AG04449 (cell line): ENCODE results near the gene SLC25A24.
"Not testable (repeated sequence)": the region's sequence is repeated elsewhere in the genome, so short reads cannot be mapped to it uniquely, and the experiment has no call there.

Source experiments
- CTCF ChIA-PET: fragments of 350-600 bp; formaldehyde crosslinking; extraction: SDS; loops from one replicate; lab custom pipeline; 2021; ENCODE audit warnings: antibody characterized with exemption; lab: Yijun Ruan, JAX
- POLR2A ChIA-PET: fragments of 400-600, 350-600 bp; formaldehyde crosslinking; extraction: SDS; loops from one replicate; lab custom pipeline; 2020; ENCODE audit warnings: antibody characterized with exemption, inconsistent platforms; lab: Yijun Ruan, JAX
- DNase-seq: peaks from one replicate; pipeline ENCODE4 v3.0.0-alpha.2; 2010; ENCODE audit warnings: low read depth, low spot score
- H3K4me3 ChIP-seq: 2 replicates; pipeline ENCODE4 v1.5.1; 2011; ENCODE audit warnings: low read depth, mild to moderate bottlenecking, control low read depth, low read length
- TF ChIP-seq, protein P1 (sequence below): IDR thresholded peaks from one replicate; pipeline ENCODE4 v1.5.1; 2011; ENCODE audit warnings: mild to moderate bottlenecking, moderate library complexity, low read length, control low read depth, inconsistent platforms; ENCODE audit not compliant: insufficient read depth; ENCODE audit errors: missing control alignments

SLC25A24 gene

DNA sequence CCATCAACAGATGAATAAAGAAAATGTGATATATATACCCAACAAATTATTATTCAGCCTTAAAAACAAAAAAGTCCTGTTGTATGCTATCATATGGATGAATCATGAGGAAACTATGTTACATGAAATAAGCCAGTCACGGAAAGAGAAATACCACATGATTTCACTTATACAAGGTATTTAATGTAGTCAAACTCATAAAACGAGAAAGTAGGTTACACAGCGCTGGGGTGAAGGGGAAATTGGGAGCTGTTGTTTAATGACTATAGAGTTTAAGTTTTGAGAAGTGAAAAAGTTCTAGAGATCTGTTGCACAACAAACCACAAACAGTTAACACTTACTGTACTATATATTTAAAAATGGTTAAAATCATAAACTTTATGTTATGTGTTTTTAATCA lies 58.5 kb downstream of the SLC25A24 start:
- TF ChIP-seq, protein P1, sequence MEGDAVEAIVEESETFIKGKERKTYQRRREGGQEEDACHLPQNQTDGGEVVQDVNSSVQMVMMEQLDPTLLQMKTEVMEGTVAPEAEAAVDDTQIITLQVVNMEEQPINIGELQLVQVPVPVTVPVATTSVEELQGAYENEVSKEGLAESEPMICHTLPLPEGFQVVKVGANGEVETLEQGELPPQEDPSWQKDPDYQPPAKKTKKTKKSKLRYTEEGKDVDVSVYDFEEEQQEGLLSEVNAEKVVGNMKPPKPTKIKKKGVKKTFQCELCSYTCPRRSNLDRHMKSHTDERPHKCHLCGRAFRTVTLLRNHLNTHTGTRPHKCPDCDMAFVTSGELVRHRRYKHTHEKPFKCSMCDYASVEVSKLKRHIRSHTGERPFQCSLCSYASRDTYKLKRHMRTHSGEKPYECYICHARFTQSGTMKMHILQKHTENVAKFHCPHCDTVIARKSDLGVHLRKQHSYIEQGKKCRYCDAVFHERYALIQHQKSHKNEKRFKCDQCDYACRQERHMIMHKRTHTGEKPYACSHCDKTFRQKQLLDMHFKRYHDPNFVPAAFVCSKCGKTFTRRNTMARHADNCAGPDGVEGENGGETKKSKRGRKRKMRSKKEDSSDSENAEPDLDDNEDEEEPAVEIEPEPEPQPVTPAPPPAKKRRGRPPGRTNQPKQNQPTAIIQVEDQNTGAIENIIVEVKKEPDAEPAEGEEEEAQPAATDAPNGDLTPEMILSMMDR = no peak
- no peak overlapping the region for H3K4me3 ChIP-seq
- CTCF ChIA-PET = interaction anchor here (0.7 to 2.1 kb wide), 2 partner anchors 17 to 359 kb away, joined by 3 to 14 read pairs; no protein-coding TSS in a partner anchor
- POLR2A ChIA-PET = no interaction called here
- no peak for DNase-seq

DNA sequence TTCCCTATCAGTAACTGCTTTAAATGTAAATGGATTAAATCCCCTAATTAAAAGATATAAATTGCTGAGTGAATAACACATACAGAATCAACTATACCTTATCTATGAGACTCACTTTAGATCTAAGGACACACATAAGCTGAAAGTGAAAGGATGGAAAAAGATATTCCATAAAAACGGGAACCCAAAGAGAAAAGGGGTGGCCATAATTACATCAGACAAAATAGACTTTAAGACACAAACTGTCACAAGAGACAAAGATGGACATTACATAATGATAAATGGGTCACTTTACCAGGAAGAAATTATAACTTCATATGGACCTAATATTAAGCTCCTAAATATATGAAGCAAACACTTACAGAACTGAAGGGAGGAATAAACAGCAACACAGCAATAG lies 59.2 kb downstream of the SLC25A24 start:
- H3K4me3 ChIP-seq = no peak overlapping the region
- ChIA-PET POLR2A (no interaction called here), CTCF (interaction anchor here (0.7 to 2.1 kb wide), 2 partner anchors 16 to 359 kb away, joined by 3 to 14 read pairs; no protein-coding TSS in a partner anchor)
- DNase-seq = no peak
- TF ChIP-seq, protein P1 = no peak

DNA sequence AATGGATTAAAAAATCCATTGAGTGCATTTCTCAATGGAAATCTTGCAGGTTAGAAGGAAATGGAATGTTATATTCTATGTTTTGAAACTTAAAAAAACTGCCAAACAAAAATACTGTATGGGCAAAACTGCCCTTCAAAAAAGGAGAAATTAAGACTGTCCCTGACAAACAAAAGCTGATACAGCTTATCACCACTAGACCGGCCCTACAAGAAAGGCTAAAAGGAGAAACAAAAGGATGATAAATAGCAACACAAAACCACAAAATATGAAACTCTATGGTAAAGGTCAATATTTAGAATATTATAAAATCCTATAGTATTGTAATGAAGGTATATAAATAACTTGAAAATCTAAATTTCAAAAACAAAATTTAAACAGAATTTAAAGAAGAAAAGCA lies 60.0 kb downstream of the SLC25A24 start:
- CTCF ChIA-PET = interaction anchor here (1.3 to 2.6 kb wide), 3 partner anchors 13 to 359 kb away, joined by 4 to 14 read pairs (median 9); no protein-coding TSS in a partner anchor
- POLR2A ChIA-PET = no interaction called here
- no peak overlapping the region for H3K4me3 ChIP-seq
- no peak for DNase-seq
- TF ChIP-seq, protein P1 = no peak

DNA sequence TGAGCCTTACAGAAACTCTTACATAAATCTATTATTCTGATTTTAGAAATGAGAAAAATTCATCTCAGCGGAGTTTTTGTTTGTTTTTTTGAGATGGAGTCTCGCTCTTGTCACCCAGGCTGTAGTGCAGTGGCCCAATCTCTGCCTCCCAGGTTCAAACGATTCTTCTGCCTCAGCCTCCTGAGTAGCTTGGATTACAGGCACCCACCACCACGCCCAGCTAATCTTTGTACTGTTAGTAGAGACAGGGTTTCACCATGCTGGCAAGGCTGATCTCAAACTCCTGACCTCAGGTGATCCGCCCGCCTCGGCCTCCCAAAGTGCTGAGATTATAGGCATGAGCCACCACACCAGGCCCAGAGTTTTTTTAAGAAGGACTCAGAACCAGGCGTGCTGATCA lies 60.6 kb downstream of the SLC25A24 start:
- CTCF ChIA-PET = interaction anchor here (1.3 to 2.6 kb wide), 3 partner anchors 13 to 358 kb away, joined by 4 to 14 read pairs (median 9); no protein-coding TSS in a partner anchor
- POLR2A ChIA-PET, H3K4me3 ChIP-seq, DNase-seq: not testable (repeated sequence)

DNA sequence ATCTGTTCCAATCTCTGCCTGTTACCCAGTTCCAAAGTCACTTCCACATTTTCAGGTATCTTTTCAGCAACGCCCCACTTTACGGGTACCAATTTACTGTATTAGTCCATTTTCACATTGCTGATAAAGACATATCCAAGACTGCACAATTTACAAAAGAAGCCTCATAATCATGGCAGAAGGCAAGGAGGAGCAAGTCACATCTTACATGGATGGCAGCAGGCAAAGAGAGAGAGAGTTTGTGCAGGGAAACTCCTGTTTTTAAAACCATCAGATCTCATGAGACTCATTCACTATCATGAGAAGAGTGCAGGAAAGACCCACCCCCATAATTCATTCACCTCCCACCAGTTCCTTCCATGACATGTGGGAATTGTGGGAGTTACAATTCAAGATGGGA lies 67.0 kb downstream of the SLC25A24 start:
- POLR2A ChIA-PET, H3K4me3 ChIP-seq, DNase-seq: not testable (repeated sequence)
- CTCF ChIA-PET = interaction anchor here (0.9 to 1.2 kb wide), 2 partner anchors 351 kb away, joined by 4 to 5 read pairs; no protein-coding TSS in a partner anchor

DNA sequence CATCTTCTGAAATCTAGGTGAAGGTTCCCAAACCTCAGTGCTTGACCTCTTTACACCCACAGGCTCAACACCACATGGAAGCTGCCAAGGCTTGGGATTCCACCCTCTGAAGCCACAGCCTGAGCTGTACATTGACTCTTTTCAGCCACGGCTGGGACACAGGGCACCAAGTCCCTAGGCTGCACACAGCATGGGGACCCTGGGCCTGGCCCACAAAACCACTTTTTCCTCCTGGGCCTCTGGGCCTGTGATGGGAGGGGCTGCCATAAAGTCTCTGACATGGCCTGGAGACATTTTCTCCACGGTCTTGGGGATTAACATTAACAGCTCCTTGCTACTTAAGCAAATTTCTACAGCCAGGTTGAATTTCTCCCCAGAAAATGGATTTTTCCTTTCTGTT lies 67.8 kb downstream of the SLC25A24 start:
- POLR2A ChIA-PET, DNase-seq, H3K4me3 ChIP-seq: not testable (repeated sequence)
- CTCF ChIA-PET = interaction anchor here (1.2 kb wide), 1 partner anchor 350 kb away, joined by 4 read pairs; no protein-coding TSS in a partner anchor

DNA sequence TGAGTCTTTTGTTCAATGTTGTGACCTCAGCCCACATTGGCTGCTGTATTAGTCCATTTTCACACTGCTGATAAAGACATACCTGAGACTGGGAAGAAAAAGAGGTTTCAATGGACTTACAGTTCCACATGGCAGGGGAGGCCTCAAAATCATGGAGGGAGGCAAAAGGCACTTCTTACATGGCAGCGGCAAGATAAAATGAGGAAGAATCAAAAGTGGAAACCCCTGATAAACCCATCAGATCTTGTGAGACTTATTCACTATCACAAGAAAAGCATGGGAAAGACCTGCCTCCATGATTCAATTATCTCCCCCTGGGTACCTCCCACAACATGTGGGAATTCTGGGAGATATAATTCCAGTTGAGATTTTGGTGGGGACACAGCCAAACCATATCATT lies 68.9 kb downstream of the SLC25A24 start:
- POLR2A ChIA-PET, H3K4me3 ChIP-seq, DNase-seq: not testable (repeated sequence)
- CTCF ChIA-PET = interaction anchor here (0.5 to 0.9 kb wide), 2 partner anchors 10 to 350 kb away, joined by 3 read pairs; no protein-coding TSS in a partner anchor

DNA sequence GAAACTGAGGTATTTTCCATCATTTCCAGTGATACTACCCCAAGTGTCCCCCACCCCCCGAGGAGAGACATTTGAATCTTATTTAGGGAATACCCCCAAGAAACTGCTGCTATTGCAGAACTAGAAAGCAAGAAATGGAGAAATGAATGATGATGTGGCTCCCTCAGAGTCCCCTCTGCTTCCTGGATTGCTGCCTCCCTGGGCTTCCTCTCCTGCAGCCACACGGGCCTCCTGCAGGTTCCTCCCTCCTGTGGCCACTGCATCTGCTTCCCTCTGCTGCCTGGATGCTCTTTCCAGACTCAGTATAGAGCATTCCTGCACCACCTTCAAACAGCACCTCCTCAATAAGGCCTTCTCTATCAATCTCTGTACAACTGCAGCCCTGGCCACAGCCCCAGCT lies 69.3 kb downstream of the SLC25A24 start:
- TF ChIP-seq, protein P1 = no peak
- POLR2A ChIA-PET = no interaction called here
- H3K4me3 ChIP-seq = no peak overlapping the region
- CTCF ChIA-PET = interaction anchor here (0.5 to 8.3 kb wide), 4 partner anchors 10 to 350 kb away, joined by 3 to 422 read pairs (median 3); no protein-coding TSS in a partner anchor
- DNase-seq = no peak
